Fibroblast of skin of left quadriceps (primary cell): ENCODE measurements around the gene NDFIP2.
"Not testable (repeated sequence)": the region's sequence is repeated elsewhere in the genome, so short reads cannot be mapped to it uniquely, and the experiment has no call there.

Experiments
- DNase-seq, 2 experiments: peaks; one replicate each; pipeline ENCODE4 v3.0.0-alpha.2; 2013; ENCODE audit warnings: low read depth in 2 of 2

NDFIP2 gene

GRCh38 chr13:79532576-79532975, 51.6 kb downstream of the NDFIP2 start:
- no peak for DNase-seq

DNA sequence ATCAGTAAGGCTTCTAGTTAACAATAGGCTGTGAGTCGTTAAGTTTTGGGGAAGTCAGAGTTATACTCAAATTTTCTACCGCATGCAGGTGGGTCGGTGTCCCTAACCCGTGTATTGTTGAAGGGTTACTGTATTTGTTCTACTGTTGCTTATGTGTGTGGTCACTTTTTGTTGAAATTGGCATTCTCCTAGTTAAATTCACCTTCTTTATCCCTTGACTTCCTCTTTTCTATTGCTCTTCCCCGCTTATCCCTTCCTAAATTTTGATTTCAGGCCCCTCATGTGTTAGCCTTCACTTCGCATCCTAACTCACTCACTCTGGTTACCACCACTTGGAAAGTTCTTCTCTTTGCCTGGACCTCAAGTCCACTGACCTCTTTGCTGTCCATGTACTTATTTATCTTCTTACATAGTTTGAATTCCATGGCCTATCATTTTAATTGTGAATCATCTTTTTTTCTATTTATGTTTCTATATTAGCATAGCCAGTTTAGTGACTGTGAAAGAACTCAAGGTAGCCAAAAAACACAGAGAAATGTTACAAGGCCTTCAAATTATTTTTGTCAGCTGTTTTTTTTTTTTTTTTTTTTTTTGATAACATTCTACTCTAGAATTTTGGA, 52.9 kb downstream of the NDFIP2 start:
- no peak for DNase-seq

DNA sequence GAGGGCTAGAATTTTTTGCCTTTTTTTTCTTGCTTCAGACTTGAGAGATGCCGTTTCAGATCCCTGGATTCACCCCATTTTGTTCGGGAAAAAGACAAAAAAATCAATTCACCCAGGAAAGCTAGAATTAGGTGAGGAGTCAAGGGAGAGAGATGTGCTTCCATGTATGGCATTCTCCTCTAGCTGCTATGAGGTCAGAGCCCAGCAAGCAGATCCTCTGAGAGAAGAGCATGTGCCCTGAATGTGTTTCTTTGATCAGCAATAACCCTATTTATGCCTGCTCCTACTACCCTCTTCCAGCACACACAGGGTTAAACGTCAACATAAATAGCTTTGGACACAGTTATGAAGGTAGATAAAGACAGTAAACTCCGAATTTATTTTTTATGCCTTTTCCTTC, 53.6 kb downstream of the NDFIP2 start:
- DNase-seq = no peak

DNA sequence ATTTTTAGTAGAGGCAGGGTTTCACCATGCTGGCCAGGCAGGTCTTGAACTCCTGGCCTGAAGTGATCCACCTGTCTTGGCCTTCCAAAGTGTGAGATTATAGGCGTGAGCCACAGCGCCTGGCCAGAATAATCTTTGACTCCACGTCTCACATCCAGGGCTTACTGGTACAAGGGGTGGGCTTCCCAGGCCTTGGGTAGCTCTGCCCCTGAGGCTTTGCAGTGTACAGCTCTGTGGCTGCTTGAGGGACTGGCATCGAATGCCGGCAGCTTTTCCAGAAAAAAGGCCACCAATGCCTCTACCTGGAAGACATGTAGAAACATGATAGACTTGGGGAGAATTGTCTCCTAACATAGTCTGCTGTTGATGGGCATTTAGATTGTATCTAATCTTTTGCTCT, 57.8 kb downstream of the NDFIP2 start:
- DNase-seq = no peak

GRCh38 chr13:79540504-79540903, 59.5 kb downstream of the NDFIP2 start:
- no peak for DNase-seq

DNA sequence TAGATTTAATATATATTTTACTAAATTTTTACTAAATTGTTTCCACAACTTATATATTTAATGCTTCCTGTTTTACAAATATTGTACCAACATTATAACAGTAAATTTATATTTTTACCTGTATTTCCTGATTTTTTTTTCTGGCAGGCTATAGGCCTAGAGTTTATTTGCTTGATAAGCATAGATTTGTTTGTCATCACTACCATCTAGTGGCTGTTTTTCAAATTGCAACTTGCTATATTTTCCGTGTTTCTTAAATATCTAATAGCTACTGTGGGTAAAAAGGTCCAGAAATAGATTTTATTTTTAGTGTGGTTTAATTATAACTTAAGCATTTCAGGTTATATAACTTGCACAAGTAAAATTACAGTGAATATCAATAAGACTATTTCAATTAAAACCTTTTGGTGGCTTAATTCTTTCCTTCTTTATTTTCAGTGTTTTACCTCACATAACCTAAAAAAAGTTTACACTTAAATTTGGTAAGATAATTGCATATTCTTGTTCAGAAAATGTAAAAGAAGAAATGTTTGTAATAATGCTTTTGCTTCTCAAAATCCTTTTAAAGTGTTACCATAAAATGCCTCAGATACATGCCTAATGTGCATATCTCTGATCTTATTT, 60.6 kb downstream of the NDFIP2 start:
- peak; percentile 44 to 52 for DNase-seq

DNA sequence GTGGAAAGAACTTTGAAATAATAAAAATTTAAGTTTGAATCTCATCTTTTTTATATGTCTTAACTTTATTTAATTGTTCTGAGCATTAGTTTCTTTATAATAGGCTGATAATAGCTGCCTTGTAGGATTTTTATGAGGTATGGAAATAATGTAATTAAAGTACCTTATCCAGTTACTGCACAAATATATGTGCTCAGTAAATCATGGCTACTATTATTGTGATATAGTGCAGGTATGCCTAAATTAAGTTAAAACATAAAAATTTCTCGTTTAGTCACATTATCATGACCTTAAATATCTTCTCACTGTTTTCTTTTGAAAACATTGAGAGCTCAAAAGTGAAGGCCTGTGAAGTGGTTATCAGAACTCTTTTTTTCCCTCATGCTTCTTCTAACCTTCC, 62.9 kb downstream of the NDFIP2 start:
- DNase-seq = no peak

GRCh38 chr13:79547211-79548195, 66.5 kb downstream of the NDFIP2 start:
- DNase-seq = no peak

GRCh38 chr13:79548902-79549301, 67.9 kb downstream of the NDFIP2 start:
- DNase-seq = no peak

DNA sequence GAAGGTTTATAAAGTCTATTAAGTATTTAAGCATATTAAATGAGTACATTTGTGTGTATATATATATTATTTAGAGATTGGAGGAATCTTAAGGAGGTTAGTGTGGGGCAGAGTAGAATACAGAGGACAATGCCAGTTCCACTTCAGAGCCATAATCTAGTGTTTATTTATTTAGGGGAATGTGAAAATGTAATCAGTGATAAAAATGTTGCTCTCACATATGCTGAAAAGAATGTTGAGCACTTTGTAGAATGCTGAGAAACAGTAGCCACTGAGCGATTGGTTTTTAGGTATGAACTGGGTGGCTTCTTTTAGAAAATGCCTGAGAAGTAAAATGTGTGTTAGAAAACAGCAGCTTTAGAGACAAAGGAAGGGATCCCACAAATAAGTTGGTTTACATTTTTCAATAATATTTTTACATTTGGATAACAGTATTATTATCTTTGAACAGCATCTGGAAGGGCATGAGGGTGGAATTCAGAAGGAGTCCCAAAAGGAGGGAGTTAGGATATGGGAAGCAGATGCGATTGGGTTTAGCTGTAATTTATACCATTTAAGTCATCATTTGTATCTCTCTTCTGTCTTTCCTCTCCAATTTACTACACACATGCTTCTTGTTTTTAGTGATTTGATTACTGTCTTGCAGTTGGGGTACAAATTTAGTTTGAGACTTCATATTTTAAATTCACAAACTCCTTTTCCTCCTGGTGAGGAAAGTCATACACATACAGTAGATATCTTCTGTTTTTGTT, 68.6 kb downstream of the NDFIP2 start:
- DNase-seq = no peak

GRCh38 chr13:79557666-79558065, 76.7 kb downstream of the NDFIP2 start:
- no peak for DNase-seq

GRCh38 chr13:79560954-79561353, 80.0 kb downstream of the NDFIP2 start:
- no peak for DNase-seq

DNA sequence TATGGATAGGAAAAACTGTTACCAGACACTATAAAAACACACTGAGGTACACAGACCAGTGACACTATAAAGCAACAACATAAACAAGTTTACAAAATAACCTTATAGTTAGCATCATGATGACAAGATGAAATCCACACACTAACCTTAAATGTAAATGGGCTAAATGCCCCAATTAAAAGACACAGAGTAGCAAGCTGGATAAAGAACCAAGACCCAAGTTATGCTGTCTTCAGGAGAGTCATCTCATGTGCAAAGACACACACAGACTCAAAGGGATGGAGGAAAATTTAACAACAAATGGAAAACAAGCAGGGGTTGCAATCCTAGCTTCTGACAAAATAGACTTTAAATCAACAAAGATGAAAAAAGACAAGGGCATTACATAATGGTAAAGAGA, 81.6 kb downstream of the NDFIP2 start:
- no peak for DNase-seq

DNA sequence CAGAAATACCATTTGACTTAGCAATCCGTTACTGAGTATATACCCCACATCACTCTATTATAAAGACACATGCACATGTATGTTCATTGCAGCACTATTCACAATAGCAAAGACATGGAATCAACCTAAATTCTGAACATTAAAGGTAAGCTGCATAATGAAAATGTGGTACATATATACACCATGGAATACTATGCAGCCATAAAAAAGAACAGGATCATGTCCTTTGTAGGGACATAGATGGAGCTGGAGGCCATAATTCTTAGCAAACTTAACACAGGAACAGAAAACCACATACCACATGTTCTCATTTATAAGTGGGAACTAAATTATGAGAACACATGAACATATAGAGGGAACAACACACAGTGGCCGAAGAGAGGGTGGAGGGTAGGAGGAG, 85.2 kb downstream of the NDFIP2 start:
- DNase-seq = no peak

DNA sequence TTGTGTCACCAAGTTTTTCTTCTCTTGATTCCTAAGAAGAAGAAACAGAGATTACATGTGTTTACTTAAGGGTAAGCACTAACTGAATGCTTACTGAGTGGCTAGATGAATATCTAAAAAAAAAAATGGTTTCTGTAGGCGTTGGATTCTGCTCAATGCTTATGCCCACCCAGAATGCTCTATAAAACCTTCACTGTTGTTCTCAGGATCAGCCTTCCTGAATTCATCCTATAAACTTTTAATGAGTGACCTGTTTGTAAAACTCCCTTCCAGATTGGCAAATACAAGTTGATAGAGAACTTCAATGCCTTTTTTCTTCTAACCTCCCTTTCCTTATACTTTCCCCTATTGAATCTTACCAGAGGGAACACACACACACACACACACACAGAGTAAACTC, 90.2 kb downstream of the NDFIP2 start:
- no peak for DNase-seq

DNA sequence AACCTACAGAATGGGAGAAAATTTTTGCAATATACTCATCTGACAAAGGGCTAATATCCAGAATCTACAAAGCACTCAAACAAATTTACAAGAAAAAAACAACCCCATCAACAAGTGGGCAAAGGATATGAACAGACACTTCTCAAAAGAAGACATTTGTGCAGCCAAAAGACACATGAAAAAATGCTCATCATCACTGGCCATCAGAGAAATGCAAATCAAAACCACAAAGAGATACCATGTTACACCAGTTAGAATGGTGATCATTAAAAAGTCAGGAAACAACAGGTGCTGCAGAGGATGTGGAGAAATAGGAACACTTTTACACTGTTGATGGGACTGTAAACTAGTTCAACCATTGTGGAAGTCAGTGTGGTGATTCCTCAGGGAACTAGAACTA, 92.9 kb downstream of the NDFIP2 start:
- DNase-seq = not testable (repeated sequence)

GRCh38 chr13:79581870-79582315, 100.9 kb downstream of the NDFIP2 start:
- DNase-seq = no peak

DNA sequence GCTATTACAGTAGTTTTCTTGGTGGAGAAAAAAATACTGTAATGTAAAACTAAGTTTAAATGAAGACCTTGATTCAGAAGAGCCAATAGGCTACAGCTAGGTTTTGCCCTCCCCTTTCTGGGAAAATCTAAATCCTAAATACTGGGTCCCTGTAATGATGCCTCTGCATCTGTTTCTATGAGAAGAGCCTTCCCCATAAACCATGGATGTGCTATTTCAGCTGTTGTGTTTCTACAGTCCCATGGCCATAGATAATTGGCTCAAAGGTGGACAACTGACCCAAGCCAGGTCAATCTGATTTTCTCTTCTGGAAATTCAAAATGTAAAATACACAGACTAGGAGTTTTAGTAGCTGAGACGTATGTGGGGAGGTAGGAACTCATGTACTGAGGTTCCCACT, 101.9 kb downstream of the NDFIP2 start:
- no peak for DNase-seq

- DNase-seq = no peak
These were observed 104.1 kb downstream of the NDFIP2 start for GRCh38 chr13:79585033-79585432.

GRCh38 chr13:79589603-79590393, 108.8 kb downstream of the NDFIP2 start:
- no peak for DNase-seq

DNA sequence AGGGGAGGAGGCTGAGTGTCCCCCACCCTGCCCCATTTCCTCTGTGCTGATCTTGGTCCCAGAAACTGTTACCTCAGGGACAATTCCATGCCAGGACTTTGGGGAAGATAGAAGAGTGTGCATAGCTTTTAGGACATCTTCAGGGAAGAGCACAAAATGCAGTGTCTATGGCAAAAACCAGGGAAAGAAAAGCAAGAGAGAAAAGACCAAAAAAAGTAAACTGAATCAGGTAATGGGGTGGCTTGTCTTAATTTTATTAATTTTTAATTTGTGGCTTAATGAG, 109.4 kb downstream of the NDFIP2 start:
- no peak for DNase-seq
